Nephron (organoid): Measurements from ENCODE around the gene TJP3.
A peak's percentile ranks its signal among the peaks of the same experiment; 100 is the strongest.

ENCODE experiments used
- H3K27ac Mint-ChIP-seq, 3 experiments: 2 replicates each; pipeline ENCODE4 v1.8.0; 2020; ENCODE audit warnings: mixed read lengths in 3 of 3, mild to moderate bottlenecking in 2 of 3, moderate library complexity in 1 of 3
- H3K27me3 Mint-ChIP-seq: 2 replicates; pipeline ENCODE4 v1.8.0; 2021; ENCODE audit warnings: low read depth, mild to moderate bottlenecking, moderate library complexity, mixed read lengths
- H3K36me3 Mint-ChIP-seq: 2 replicates; pipeline ENCODE4 v1.8.0; 2020; ENCODE audit warnings: low read depth, mixed read lengths
- H3K4me1 Mint-ChIP-seq: 2 replicates; pipeline ENCODE4 v1.8.0; 2020; ENCODE audit warnings: mixed read lengths
- H3K4me3 Mint-ChIP-seq, 3 experiments: 2 replicates each; pipeline ENCODE4 v1.8.0; 2020; ENCODE audit warnings: mild to moderate bottlenecking in 3 of 3, mixed read lengths in 3 of 3, moderate library complexity in 2 of 3
- H3K9me3 Mint-ChIP-seq: 2 replicates; pipeline ENCODE4 v1.8.0; 2020; ENCODE audit warnings: mixed read lengths
- TF ChIP-seq, protein P1 (sequence below), 3 experiments: fragments of 200-600 bp; sonication (generic); IDR thresholded peaks; one replicate each; pipeline ENCODE4 v1.5.0; 2021; ENCODE audit warnings: antibody characterized with exemption in 3 of 3; ENCODE audit not compliant: unreplicated experiment in 3 of 3

Gene TJP3

DNA sequence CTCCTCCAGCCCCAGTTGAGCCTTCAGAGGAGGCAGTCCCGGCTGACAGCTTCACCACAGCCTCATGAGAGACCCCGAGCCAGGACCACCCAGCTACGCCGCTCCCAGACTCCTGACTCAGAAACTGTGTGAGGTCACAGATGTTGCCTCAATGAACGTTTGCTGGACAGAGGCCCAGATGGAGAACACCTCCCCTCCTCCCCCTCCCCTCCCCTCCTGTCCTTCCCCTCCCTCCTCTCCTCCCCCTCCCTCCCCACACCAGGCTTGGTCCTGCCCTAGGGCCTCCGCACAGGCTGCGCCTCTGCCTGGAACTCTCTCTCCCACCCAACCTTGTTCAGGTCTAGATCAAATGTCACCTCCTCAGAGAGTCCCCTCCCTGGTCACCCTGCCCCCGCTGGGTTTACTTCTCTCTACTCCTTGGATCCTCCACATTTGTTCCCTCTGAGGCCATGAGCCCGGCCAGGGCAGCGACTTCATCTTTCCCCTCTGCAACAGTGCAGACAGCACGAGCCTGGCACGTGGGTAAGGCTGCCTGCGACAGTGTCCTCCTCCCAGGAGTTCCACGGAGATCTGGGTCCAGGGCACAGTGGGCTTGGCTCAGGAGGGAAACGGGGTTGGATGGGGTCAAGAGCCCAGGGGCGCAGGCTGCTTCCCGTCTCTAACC, 25.3 kb upstream of the TJP3 start:
- Mint-ChIP-seq H3K36me3 (peaks cover 16% of the 10 kb centered on the region), H3K4me1 (peaks cover 20% of the 10 kb centered on the region), H3K4me3 (no peak overlapping the region), H3K27me3 (peaks cover 4% of the 10 kb centered on the region), H3K27ac (peak overlapping the region in 1 of 3 experiments; percentile 57), H3K9me3 (no peaks in the 10 kb centered on the region)
- TF ChIP-seq, protein P1, sequence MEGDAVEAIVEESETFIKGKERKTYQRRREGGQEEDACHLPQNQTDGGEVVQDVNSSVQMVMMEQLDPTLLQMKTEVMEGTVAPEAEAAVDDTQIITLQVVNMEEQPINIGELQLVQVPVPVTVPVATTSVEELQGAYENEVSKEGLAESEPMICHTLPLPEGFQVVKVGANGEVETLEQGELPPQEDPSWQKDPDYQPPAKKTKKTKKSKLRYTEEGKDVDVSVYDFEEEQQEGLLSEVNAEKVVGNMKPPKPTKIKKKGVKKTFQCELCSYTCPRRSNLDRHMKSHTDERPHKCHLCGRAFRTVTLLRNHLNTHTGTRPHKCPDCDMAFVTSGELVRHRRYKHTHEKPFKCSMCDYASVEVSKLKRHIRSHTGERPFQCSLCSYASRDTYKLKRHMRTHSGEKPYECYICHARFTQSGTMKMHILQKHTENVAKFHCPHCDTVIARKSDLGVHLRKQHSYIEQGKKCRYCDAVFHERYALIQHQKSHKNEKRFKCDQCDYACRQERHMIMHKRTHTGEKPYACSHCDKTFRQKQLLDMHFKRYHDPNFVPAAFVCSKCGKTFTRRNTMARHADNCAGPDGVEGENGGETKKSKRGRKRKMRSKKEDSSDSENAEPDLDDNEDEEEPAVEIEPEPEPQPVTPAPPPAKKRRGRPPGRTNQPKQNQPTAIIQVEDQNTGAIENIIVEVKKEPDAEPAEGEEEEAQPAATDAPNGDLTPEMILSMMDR (IDR thresholded peaks at IDR 0.05; ENCODE audit: unreplicated experiment in 3 of 3), result no peak

DNA sequence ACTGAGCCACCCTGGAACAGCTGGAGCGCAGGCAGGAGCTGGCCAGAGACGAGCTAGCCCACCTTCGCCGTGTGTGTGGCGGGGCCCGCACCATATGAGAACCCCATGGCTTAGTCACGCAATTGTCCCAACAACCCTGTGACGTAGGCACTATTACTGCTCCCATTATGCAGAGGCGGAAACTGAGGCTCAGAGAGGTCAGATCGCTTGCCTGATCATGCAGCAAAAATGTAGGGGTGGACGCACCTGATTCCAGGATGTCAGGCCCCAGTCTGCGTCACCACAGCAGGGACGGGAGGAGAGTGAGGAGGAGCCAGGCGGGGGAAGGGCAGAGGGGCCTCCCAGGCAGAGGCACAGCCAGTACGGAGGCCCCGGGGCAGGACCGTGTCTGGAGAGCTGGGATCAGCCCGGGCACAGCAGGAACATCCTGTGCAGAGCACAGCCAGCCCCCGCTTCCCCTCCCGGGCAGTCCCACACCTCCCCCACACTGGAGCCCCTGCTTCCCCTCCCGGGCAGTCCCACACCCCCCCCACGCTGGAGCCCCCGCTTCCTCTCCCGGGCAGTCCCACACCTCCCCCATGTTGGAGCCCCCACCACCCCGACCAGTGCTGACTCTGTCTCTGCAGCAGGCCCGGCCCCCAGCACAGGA, 24.7 kb upstream of the TJP3 start:
- peak overlapping the region in 2 of 3 experiments; percentile 15 to 38 for H3K4me3 Mint-ChIP-seq
- TF ChIP-seq, protein P1 (IDR thresholded peaks at IDR 0.05; ENCODE audit: unreplicated experiment in 3 of 3), result no peak
- H3K9me3 Mint-ChIP-seq, result no peaks in the 10 kb centered on the region
- H3K27me3 Mint-ChIP-seq, result peaks cover 4% of the 10 kb centered on the region
- H3K4me1 Mint-ChIP-seq, result peaks cover 20% of the 10 kb centered on the region
- peak overlapping the region; percentile 60 to 94 (median 94) for H3K27ac Mint-ChIP-seq
- peaks cover 19% of the 10 kb centered on the region for H3K36me3 Mint-ChIP-seq

- H3K4me1 Mint-ChIP-seq, result peaks cover 20% of the 10 kb centered on the region
- H3K27ac Mint-ChIP-seq, result peak overlapping the region; percentile 60 to 94 (median 94)
- H3K27me3 Mint-ChIP-seq, result peaks cover 4% of the 10 kb centered on the region
- peak overlapping the region in 2 of 3 experiments; percentile 15 to 38 for H3K4me3 Mint-ChIP-seq
- TF ChIP-seq, protein P1 (IDR thresholded peaks at IDR 0.05; ENCODE audit: unreplicated experiment in 3 of 3), result no peak
- no peaks in the 10 kb centered on the region for H3K9me3 Mint-ChIP-seq
- peaks cover 20% of the 10 kb centered on the region for H3K36me3 Mint-ChIP-seq
Measured at GRCh38 chr19:3684054-3684816, 23.9 kb upstream of the TJP3 start.

DNA sequence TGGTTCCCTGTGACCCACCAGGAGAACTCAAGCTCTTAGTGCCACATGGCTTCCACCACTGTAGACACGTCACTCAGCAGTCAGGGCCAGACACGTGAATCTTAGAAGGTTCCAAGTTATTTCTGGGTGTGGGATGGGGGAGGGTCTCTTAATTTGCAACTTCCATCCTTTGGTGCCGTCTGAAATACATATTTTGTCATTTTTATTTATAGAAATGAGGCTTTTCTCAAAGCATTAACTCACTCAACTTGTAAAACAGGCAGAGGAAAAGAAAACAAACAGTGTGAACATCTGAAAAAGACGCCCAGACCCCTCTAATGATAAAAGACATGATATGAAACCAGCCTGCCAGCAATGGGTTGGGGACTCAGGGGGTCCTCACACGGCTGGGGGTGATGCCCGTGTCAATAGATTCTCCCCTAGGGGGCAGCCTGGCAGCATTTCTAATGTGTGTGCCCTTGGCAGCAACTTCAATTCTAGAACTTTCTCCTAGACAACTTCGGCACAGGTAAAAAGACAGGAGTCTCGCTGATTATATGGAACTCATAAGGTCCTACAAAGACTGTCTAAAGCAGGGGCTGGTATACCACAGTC, 23.3 kb upstream of the TJP3 start:
- Mint-ChIP-seq H3K4me1 (peaks cover 20% of the 10 kb centered on the region), H3K36me3 (peaks cover 24% of the 10 kb centered on the region), H3K27me3 (peaks cover 4% of the 10 kb centered on the region), H3K27ac (peak overlapping the region; percentile 20 to 68 (median 27)), H3K4me3 (no peak overlapping the region), H3K9me3 (no peaks in the 10 kb centered on the region)
- TF ChIP-seq, protein P1 (IDR thresholded peaks at IDR 0.05; ENCODE audit: unreplicated experiment in 3 of 3), result no peak

DNA sequence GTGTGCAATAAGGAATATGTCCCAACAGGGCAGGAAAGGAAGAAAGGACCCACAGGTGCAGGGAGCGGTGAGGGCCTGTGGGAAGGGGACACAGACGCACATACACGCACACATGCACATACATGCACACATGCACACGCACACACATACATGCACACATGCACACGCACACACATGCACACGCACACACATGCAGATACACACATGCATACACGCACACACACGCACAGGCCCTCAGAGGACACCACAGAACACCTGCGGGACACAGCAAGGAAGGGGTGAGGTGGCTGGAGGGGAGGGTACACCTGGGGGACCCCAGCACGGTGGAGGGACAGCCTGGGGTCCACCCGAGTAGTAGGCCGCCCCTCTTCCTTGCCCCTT, 20.8 kb upstream of the TJP3 start:
- Mint-ChIP-seq H3K27me3 (no peaks in the 10 kb centered on the region), H3K4me3 (peak overlapping the region in 1 of 3 experiments; percentile 50), H3K4me1 (peaks cover 20% of the 10 kb centered on the region), H3K9me3 (no peaks in the 10 kb centered on the region), H3K36me3 (peaks cover 36% of the 10 kb centered on the region), H3K27ac (peak overlapping the region; percentile 1 to 58 (median 58))
- TF ChIP-seq, protein P1 (IDR thresholded peaks at IDR 0.05; ENCODE audit: unreplicated experiment in 3 of 3), result no peak
